ENCODE measurements around the gene CACNA1E. TPM values are rescaled to one million over a fixed set of nuclear protein-coding genes. Genes with fewer than 3 reads are reported as not detected.

Gene CACNA1E
- total RNA-seq, 6 experiments from 2014 or later = not detected

DNA sequence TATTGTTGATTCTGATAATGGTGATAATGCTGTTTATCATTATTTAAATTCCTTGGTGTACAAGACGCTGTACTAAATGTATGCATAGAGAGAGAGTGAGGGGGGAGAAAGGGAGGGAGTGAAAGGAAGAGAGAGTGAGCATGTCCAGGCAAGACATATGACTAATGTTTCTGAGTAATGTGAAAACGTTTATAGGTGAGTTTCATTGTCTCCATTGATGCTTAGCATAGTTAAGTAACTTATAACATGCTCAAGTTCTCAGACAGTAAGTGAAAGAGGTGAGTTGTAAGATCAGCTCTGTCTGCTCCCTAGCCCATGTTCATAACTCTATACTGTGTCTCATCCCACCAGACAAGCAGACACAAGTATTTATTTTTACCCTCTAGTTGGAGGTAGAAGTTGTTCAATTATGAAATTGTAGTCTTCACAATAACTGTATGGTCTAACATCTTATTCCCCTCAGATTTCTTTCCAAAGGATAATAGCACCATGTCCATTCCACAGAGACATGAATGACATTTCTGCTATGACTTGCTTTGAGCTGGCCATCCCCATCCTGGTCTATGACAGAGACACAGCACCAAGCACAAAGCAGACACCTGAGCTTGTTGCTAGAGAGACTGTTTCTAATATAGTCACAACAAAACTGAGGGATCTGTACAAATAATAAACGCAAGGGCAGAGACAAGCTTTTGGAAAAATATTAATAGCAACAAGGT, 285.1 kb downstream of the CACNA1E start:
- TF ChIP-seq, protein P1, sequence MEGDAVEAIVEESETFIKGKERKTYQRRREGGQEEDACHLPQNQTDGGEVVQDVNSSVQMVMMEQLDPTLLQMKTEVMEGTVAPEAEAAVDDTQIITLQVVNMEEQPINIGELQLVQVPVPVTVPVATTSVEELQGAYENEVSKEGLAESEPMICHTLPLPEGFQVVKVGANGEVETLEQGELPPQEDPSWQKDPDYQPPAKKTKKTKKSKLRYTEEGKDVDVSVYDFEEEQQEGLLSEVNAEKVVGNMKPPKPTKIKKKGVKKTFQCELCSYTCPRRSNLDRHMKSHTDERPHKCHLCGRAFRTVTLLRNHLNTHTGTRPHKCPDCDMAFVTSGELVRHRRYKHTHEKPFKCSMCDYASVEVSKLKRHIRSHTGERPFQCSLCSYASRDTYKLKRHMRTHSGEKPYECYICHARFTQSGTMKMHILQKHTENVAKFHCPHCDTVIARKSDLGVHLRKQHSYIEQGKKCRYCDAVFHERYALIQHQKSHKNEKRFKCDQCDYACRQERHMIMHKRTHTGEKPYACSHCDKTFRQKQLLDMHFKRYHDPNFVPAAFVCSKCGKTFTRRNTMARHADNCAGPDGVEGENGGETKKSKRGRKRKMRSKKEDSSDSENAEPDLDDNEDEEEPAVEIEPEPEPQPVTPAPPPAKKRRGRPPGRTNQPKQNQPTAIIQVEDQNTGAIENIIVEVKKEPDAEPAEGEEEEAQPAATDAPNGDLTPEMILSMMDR (IDR thresholded peaks at IDR 0.05) = no peak
- Mint-ChIP-seq H3K9me3 (peaks cover 65% of the 10 kb centered on the region), H3K36me3 (ENCODE audit: low read depth) (no peaks in the 10 kb centered on the region), H3K4me3 (no peak overlapping the region), H3K27me3 (ENCODE audit: insufficient read depth) (no peaks in the 10 kb centered on the region; the same call in 1 of the 2 replicates), H3K4me1 (ENCODE audit: low read depth) (no peaks in the 10 kb centered on the region), H3K27ac (no peak overlapping the region)
- no peak for DNase-seq

DNA sequence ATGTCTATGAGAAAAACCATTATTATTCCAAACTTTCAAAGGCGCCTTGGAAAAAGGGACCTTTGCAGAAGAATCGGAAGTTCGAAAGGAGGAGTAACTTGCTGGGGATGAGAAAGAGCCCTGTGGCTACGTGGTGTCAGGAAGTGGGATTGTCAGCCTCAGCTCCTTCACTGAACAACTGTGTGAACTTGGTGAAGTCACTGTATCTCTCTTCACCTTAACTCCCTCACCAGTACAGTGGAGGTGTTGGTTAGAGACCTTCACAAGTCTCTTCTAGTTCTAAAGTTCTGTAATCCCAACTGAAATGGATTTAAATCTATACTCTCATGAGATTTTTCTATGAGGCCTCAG, 285.6 kb downstream of the CACNA1E start:
- Mint-ChIP-seq H3K27ac (no peak overlapping the region), H3K4me1 (ENCODE audit: low read depth) (no peaks in the 10 kb centered on the region), H3K36me3 (ENCODE audit: low read depth) (no peaks in the 10 kb centered on the region), H3K9me3 (peaks cover 63% of the 10 kb centered on the region), H3K27me3 (ENCODE audit: insufficient read depth) (no peaks in the 10 kb centered on the region), H3K4me3 (no peak overlapping the region)
- TF ChIP-seq, protein P1 (IDR thresholded peaks at IDR 0.05) = no peak
- DNase-seq = no peak

DNA sequence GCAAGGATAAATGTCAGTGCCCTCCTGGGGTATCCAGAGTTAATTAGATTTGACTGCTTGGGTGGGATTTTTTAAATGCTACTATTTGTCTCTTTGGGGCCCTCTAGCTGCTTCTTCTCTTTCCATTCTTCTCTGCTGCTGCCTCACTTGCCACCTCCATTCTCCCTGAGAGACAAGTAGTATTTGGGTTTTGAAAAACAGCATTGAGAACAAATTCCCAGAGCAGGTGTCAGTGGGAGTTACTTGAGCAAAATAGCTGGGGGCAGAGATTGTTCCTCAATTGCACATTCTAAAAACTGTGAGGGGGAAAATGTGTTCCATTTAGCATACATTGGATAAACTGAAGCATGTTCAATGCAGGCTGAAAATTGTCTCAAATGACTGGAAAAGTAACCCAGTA, 286.5 kb downstream of the CACNA1E start:
- Mint-ChIP-seq H3K36me3 (ENCODE audit: low read depth) (no peaks in the 10 kb centered on the region), H3K4me1 (ENCODE audit: low read depth) (no peaks in the 10 kb centered on the region), H3K27ac (no peak overlapping the region), H3K9me3 (peaks cover 57% of the 10 kb centered on the region), H3K27me3 (ENCODE audit: insufficient read depth) (no peaks in the 10 kb centered on the region), H3K4me3 (no peak overlapping the region)
- DNase-seq = no peak
- TF ChIP-seq, protein P1 (IDR thresholded peaks at IDR 0.05) = no peak

DNA sequence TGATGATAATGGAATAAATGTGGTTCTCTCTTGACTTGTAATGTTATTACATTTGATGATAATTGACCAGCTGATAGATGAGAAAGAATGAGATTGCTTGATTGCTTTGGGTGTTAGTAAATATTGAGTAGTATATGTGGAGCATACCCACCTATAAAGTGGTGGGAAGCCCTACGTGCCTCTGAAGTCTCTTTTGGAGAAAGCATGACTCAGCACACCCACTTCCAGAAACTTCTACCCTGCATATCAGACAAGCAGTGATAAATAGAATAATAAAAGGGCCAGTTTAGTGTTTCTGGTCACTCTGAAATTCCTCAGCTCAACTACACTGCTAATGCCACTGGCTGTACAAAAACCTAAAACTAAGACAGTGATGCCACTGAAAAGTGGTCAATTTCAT, 289.4 kb downstream of the CACNA1E start:
- Mint-ChIP-seq H3K4me1 (ENCODE audit: low read depth) (no peaks in the 10 kb centered on the region), H3K9me3 (peaks cover 70% of the 10 kb centered on the region), H3K36me3 (ENCODE audit: low read depth) (no peaks in the 10 kb centered on the region), H3K27ac (no peak overlapping the region), H3K27me3 (ENCODE audit: insufficient read depth) (peaks cover 2% of the 10 kb centered on the region; the same call in 1 of the 2 replicates), H3K4me3 (no peak overlapping the region)
- TF ChIP-seq, protein P1 (IDR thresholded peaks at IDR 0.05) = no peak
- DNase-seq = no peak

DNA sequence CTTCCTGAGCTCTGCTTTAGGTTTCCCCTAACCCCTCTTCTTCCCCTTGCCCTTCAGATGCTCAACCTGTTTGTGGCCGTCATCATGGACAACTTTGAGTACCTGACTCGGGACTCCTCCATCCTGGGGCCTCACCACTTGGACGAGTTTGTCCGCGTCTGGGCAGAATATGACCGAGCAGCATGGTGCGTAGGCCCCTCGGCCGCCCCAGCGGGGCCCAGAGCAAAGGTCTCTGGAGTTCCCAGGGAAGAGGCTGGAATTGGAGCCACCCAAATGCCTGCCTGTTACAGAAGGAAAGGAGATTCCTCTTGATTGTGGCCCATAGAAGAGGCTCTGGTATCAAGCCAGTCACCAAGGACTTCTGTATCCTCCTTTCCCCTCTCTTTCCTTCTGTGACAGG, 292.7 kb downstream of the CACNA1E start:
- TF ChIP-seq, protein P1 (IDR thresholded peaks at IDR 0.05) = no peak
- Mint-ChIP-seq H3K27ac (no peak overlapping the region), H3K27me3 (ENCODE audit: insufficient read depth) (peaks cover 2% of the 10 kb centered on the region; the same call in 1 of the 2 replicates), H3K4me1 (ENCODE audit: low read depth) (no peaks in the 10 kb centered on the region), H3K4me3 (no peak overlapping the region), H3K36me3 (ENCODE audit: low read depth) (no peaks in the 10 kb centered on the region), H3K9me3 (peaks cover 49% of the 10 kb centered on the region)
- no peak for DNase-seq
